ENCODE results near the gene CORO2B. TPM values are rescaled to one million over a fixed set of nuclear protein-coding genes. Genes with fewer than 3 reads are reported as not detected.

The CORO2B gene
- total RNA-seq, 1 experiment from 2014 or later: 3.8 TPM

DNA sequence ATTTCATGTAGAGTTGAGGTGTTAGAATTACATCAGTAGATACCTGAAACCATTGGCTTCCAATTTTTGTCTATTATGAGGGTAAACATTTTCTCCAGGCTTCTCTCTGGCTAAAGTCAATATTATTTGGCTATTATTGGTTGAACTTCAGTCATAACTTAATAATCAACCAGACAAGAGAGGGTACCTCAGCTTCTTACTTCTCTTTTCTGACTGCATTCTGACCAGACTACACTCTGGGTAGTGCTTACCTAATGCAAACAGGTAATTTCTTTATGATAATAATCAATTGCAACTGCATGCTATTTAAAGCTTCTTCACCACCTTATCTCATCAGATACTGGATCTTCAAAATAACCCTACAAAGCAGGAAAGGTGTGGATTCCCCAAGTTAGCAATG is 156.8 kb downstream of the CORO2B start:
- no peaks in the 10 kb centered on the region for H3K27me3 ChIP-seq (replicated peaks; ENCODE audit: insufficient read depth, low read depth, low read length, poor library complexity)
- TF ChIP-seq, protein P1, sequence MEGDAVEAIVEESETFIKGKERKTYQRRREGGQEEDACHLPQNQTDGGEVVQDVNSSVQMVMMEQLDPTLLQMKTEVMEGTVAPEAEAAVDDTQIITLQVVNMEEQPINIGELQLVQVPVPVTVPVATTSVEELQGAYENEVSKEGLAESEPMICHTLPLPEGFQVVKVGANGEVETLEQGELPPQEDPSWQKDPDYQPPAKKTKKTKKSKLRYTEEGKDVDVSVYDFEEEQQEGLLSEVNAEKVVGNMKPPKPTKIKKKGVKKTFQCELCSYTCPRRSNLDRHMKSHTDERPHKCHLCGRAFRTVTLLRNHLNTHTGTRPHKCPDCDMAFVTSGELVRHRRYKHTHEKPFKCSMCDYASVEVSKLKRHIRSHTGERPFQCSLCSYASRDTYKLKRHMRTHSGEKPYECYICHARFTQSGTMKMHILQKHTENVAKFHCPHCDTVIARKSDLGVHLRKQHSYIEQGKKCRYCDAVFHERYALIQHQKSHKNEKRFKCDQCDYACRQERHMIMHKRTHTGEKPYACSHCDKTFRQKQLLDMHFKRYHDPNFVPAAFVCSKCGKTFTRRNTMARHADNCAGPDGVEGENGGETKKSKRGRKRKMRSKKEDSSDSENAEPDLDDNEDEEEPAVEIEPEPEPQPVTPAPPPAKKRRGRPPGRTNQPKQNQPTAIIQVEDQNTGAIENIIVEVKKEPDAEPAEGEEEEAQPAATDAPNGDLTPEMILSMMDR (conservative IDR thresholded peaks at IDR 0.05; ENCODE audit: low read depth, low read length): no peak
- no peak for TF ChIP-seq EZH2 (IDR thresholded peaks at IDR 0.05; ENCODE audit: borderline replicate concordance, low read depth, low read length, poor library complexity, severe bottlenecking)
- no TSS peak for BruUV-seq (replicated peaks)
- POLR2A ChIA-PET (ENCODE audit: low non-redundant PET): no interaction called here
- no peaks in the 10 kb centered on the region for H3K9me3 ChIP-seq (ENCODE audit: low read depth, low read length, poor library complexity, severe bottlenecking)
- no peak overlapping the region for H3K27ac ChIP-seq (ENCODE audit: low read depth, low read length, poor library complexity, severe bottlenecking)
- DNase-seq (ENCODE audit: low spot score): no peak
- intact Hi-C loops (cut with micrococcal nuclease; ENCODE audit: unreplicated experiment): no loop called here
- H3K4me1 ChIP-seq (ENCODE audit: insufficient read depth, low read length, poor library complexity, severe bottlenecking): peaks cover 4% of the 10 kb centered on the region
- CTCF ChIA-PET: interaction anchor here (0.6 kb wide), 1 partner anchor 506 kb away, joined by 4 read pairs; no protein-coding TSS in a partner anchor
- H3K36me3 ChIP-seq (ENCODE audit: insufficient read depth, low read length, poor library complexity, severe bottlenecking): no peaks in the 10 kb centered on the region
- no peak overlapping the region for H3K4me3 ChIP-seq (ENCODE audit: low read depth, low read length, poor library complexity, severe bottlenecking)

DNA sequence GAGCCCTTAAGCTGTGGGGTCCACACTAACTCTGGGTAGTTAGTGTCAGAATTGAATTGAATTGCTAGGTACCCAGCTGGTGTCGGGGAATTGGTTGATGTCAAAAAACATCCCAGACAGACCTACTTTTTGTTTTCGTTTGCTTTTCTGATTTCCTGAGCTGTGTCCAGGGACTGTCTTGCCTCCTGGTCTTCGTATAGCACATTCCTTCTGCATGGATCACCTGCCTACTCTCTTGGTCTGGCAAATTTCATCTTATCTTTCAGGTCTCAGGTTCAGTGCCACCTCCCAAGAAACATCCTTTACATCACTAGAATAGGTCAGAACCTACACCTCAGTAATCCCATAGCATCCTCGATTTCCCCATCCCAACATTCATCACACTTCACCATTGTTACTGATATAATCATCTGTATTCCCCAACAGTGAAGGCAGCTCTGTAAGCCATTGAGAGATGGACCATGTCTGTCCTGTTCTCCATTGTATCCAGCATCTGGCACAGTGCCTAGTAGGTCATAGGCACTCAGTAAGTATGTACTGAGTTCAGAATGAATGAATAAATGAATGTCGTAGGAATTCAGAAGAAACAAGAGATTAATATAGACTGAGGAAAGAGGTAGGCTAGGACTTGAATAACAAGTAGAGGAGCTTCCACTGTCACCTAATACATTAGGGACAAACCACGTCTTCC is 160.7 kb downstream of the CORO2B start:
- BruUV-seq (replicated peaks): no TSS peak

DNA sequence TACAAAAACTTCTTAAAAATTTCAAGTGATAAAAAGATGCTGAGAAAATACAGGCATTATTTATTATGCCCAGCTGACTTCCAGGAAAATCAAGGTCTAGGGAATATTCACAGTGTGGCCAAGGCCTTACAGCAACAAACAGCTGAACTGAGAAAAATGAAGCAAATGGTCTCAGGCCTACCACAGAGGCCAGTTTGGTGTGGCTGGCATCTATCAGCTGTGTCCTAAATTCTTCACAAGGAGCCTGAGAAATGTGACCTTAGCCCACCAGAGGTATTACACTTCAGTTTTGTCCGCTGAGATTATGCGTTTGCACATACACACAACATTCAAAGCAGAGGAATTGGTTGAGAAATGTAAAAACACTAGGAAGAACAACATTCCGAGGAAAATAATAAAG is 164.5 kb downstream of the CORO2B start:
- H3K36me3 ChIP-seq (ENCODE audit: insufficient read depth, low read length, poor library complexity, severe bottlenecking): no peaks in the 10 kb centered on the region
- POLR2A ChIA-PET (ENCODE audit: low non-redundant PET): no interaction called here
- no peaks in the 10 kb centered on the region for H3K4me1 ChIP-seq (ENCODE audit: insufficient read depth, low read length, poor library complexity, severe bottlenecking)
- no peak overlapping the region for H3K27ac ChIP-seq (ENCODE audit: low read depth, low read length, poor library complexity, severe bottlenecking)
- H3K27me3 ChIP-seq (replicated peaks; ENCODE audit: insufficient read depth, low read depth, low read length, poor library complexity): no peaks in the 10 kb centered on the region
- DNase-seq (ENCODE audit: low spot score): no peak
- TF ChIP-seq, protein P1 (conservative IDR thresholded peaks at IDR 0.05; ENCODE audit: low read depth, low read length): no peak
- no peak for TF ChIP-seq EZH2 (IDR thresholded peaks at IDR 0.05; ENCODE audit: borderline replicate concordance, low read depth, low read length, poor library complexity, severe bottlenecking)
- H3K9me3 ChIP-seq (ENCODE audit: low read depth, low read length, poor library complexity, severe bottlenecking): no peaks in the 10 kb centered on the region
- CTCF ChIA-PET: no interaction called here
- intact Hi-C loops (cut with micrococcal nuclease; ENCODE audit: unreplicated experiment): no loop called here
- BruUV-seq (replicated peaks): no TSS peak
- no peak overlapping the region for H3K4me3 ChIP-seq (ENCODE audit: low read depth, low read length, poor library complexity, severe bottlenecking)

More for the DNA sequence above, 160.7 kb downstream of the CORO2B start:
- H3K9me3 ChIP-seq (ENCODE audit: low read depth, low read length, poor library complexity, severe bottlenecking): no peaks in the 10 kb centered on the region
- POLR2A ChIA-PET (ENCODE audit: low non-redundant PET): no interaction called here
- CTCF ChIA-PET: no interaction called here
- no peak for DNase-seq (ENCODE audit: low spot score)
- no peaks in the 10 kb centered on the region for H3K36me3 ChIP-seq (ENCODE audit: insufficient read depth, low read length, poor library complexity, severe bottlenecking)
- TF ChIP-seq, protein P1 (conservative IDR thresholded peaks at IDR 0.05; ENCODE audit: low read depth, low read length): no peak
- TF ChIP-seq EZH2 (IDR thresholded peaks at IDR 0.05; ENCODE audit: borderline replicate concordance, low read depth, low read length, poor library complexity, severe bottlenecking): no peak
- intact Hi-C loops (cut with micrococcal nuclease; ENCODE audit: unreplicated experiment): no loop called here
- no peaks in the 10 kb centered on the region for H3K4me1 ChIP-seq (ENCODE audit: insufficient read depth, low read length, poor library complexity, severe bottlenecking)
- no peaks in the 10 kb centered on the region for H3K27me3 ChIP-seq (replicated peaks; ENCODE audit: insufficient read depth, low read depth, low read length, poor library complexity)
- no peak overlapping the region for H3K27ac ChIP-seq (ENCODE audit: low read depth, low read length, poor library complexity, severe bottlenecking)
- H3K4me3 ChIP-seq (ENCODE audit: low read depth, low read length, poor library complexity, severe bottlenecking): no peak overlapping the region

All from A673 (cell line).